ENCODE results near the gene AZI2. TPM values are rescaled to one million over a fixed set of nuclear protein-coding genes. Genes with fewer than 3 reads are reported as not detected.

Gene AZI2, protein sequence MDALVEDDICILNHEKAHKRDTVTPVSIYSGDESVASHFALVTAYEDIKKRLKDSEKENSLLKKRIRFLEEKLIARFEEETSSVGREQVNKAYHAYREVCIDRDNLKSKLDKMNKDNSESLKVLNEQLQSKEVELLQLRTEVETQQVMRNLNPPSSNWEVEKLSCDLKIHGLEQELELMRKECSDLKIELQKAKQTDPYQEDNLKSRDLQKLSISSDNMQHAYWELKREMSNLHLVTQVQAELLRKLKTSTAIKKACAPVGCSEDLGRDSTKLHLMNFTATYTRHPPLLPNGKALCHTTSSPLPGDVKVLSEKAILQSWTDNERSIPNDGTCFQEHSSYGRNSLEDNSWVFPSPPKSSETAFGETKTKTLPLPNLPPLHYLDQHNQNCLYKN
- total RNA-seq, result 53.5 and 183 TPM in 2 replicates

DNA sequence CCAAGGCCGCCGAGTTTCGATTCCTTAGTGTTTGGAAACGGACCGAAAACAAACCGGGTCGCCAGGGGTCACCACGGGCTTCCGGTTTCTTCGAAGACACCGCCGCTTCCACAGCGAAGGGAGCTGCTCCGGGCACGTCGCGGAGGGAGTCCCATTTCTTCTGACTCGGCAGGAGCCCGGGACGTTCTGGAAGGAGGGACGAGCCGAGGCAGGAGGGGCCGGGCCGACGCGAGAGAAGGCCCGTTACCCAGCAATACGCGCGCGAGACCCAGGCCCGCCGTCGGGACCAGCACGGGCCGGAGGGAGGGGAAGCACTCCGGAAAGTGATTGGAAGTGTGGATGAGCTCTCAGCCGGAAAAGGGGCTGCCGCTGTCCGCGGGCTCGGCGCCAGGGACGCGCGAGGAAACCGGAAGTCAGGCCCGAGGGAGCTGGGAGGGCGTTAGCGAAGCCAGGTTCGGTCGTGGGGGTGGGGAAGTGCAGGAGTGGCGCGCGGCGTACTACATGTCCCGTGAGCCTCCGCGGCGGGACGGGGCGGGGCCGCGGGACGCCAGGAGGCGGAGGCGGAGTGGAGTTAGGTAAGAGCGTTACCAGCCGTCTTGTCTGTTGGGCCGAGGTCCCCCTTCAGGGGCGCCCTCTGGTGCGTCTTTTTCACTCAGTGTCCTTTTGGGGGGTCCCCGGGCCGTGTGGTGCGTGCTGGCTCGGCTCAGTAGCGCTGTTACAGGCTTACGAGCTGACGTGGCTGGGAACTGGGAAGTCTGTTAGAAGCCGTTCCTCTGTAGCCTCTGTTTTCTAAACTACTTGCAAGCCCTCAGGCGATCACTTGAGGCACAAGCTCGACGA is at the start of gene AZI2, which contains the start of gene ZCWPW2:
Gene AZI2, minus strand, starts transcription at position 196 of the 840 bp plus-strand sequence. CDS start 8,207 bp downstream, outside the sequence.
Gene ZCWPW2, plus strand, starts transcription at position 93 of the 840 bp plus-strand sequence. CDS start 64,348 bp downstream, outside the sequence.

Other genes with a start within 250 kb of the AZI2 start
- gene CMC1, start 107.2 kb downstream of the AZI2 start, total RNA-seq, result 2.2 and 4.4 TPM in 2 replicates
- 0.66 and 0.72 TPM in 2 replicates for gene ZCWPW2, start 103 bp downstream of the AZI2 start, total RNA-seq

Data from placental pericyte (primary cell).